GM12878 (cell line): ENCODE data around the gene CHMP1B. TPM values are rescaled to one million over a fixed set of nuclear protein-coding genes. Genes with fewer than 3 reads are reported as not detected.

ENCODE experiments used
- ATAC-seq: fragments of 200-7000 bp; cut with Tn5 transposase; 3 replicates; pipeline ENCODE4 v1.9.1; 2020; ENCODE audit warnings: mild to moderate bottlenecking, moderate library complexity
- Bru-seq: library from RNA; stranded (reverse); fragments of 400-500 nt; gene quantifications from one replicate; lab custom pipeline; 2021; lab: Mats Ljungman, UMichigan
- BruChase-seq, 2 experiments: library from RNA; stranded (reverse); fragments of 400-500 nt; gene quantifications; one replicate each; lab custom pipeline; 2021; lab: Mats Ljungman, UMichigan
- BruUV-seq: library from RNA; stranded (reverse); fragments of 400-500 nt; replicated peaks from 2 replicates; lab custom pipeline; 2021; lab: Mats Ljungman, UMichigan
- CTCF ChIA-PET: fragments of 300-600 bp; sonication (Branson Sonifier 250); formaldehyde crosslinking; extraction: SDS; loops from one replicate; lab custom pipeline; 2021; ENCODE audit warnings: inconsistent platforms; lab: Yijun Ruan, JAX
- POLR2A ChIA-PET: fragments of 350-600 bp; formaldehyde crosslinking; extraction: SDS; loops from one replicate; lab custom pipeline; 2021; ENCODE audit warnings: inconsistent platforms; lab: Charles Lee
- RAD21 ChIA-PET: fragments of 300-600 bp; sonication (Branson Sonifier 250); formaldehyde crosslinking; loops from one replicate; lab custom pipeline; 2023; ENCODE audit warnings: antibody characterized with exemption; ENCODE audit not compliant: unreplicated experiment; lab: Charles Lee
- SMC1A ChIA-PET: fragments of 300-600 bp; sonication (Branson Sonifier 250); formaldehyde crosslinking; loops from one replicate; lab custom pipeline; 2023; ENCODE audit not compliant: unreplicated experiment, uncharacterized antibody; lab: Charles Lee
- DNase-seq: peaks from one replicate; pipeline ENCODE4 v3.0.0-alpha.2; 2011; ENCODE audit warnings: low read depth, low spot score
- FAIRE-seq: peaks from 3 replicates; lab custom pipeline; 2011; peaks lifted over from hg19 to GRCh38; lab: Jason Lieb, UNC
- H2AFZ ChIP-seq: 2 replicates; pipeline ENCODE4 v1.6.0; 2011; ENCODE audit warnings: low read depth, low read length, control low read depth; ENCODE audit not compliant: control insufficient read depth
- H3K27ac ChIP-seq: 2 replicates; pipeline ENCODE4 v1.5.1; 2011; ENCODE audit warnings: control low read depth; ENCODE audit not compliant: control insufficient read depth, insufficient read depth
- H3K27me3 ChIP-seq, 2 experiments: replicated peaks in 1 of 2; 2 replicates each; pipeline versions ENCODE4 v1.6.0 to v1.6.1; 2011; ENCODE audit warnings: low read length in 1 of 2; ENCODE audit not compliant: control insufficient read depth in 2 of 2, insufficient read depth in 2 of 2
- H3K36me3 ChIP-seq, 2 experiments: 2 replicates each; pipeline ENCODE4 v1.5.1; 2011; ENCODE audit warnings: low read length in 1 of 2; ENCODE audit not compliant: control insufficient read depth in 2 of 2, insufficient read depth in 2 of 2
- H3K4me1 ChIP-seq: 2 replicates; pipeline ENCODE4 v1.6.1; 2011; ENCODE audit warnings: mild to moderate bottlenecking, low read length, moderate library complexity, mixed read lengths; ENCODE audit not compliant: control insufficient read depth, insufficient read depth
- H3K4me2 ChIP-seq: 2 replicates; pipeline ENCODE4 v1.6.0; 2011; ENCODE audit warnings: control low read depth; ENCODE audit not compliant: control insufficient read depth, insufficient read depth
- H3K4me3 ChIP-seq: fragments of 200-600 bp; sonication (generic); 2 replicates; pipeline ENCODE4 v1.5.1; 2016
- H3K79me2 ChIP-seq: 2 replicates; pipeline ENCODE4 v1.6.0; 2011; ENCODE audit warnings: low read length; ENCODE audit not compliant: control insufficient read depth, insufficient read depth
- H3K9ac ChIP-seq: 2 replicates; pipeline ENCODE4 v1.8.0; 2011; ENCODE audit warnings: low read length, control low read depth, mixed read lengths; ENCODE audit not compliant: control insufficient read depth, insufficient read depth
- H3K9me3 ChIP-seq: replicated peaks from 3 replicates; pipeline ENCODE4 v1.5.1; 2011; ENCODE audit warnings: mild to moderate bottlenecking, low read length; ENCODE audit not compliant: control insufficient read depth, insufficient read depth
- H4K20me1 ChIP-seq: 2 replicates; pipeline ENCODE4 v1.6.0; 2011; ENCODE audit not compliant: control insufficient read depth, insufficient read depth
- ATF7 ChIP-seq: fragments of 450-650 bp; IDR thresholded peaks from 2 replicates; pipeline ENCODE4 v1.6.1; 2016; ENCODE audit warnings: low read depth, mild to moderate bottlenecking
- IKZF2 ChIP-seq, 2 experiments: fragments of 450-650 bp; IDR thresholded peaks; 2 replicates each; pipeline ENCODE4 v1.6.1; 2017; ENCODE audit warnings: mild to moderate bottlenecking in 2 of 2, moderate library complexity in 2 of 2
- POU2F2 ChIP-seq: IDR thresholded peaks from 3 replicates; pipeline ENCODE4 v1.6.1; 2011; ENCODE audit warnings: low read depth, mild to moderate bottlenecking, low read length, borderline replicate concordance
- REST ChIP-seq: IDR thresholded peaks from 2 replicates; pipeline ENCODE4 v1.6.1; 2012; ENCODE audit warnings: mild to moderate bottlenecking, low read depth, low read length
- RUNX3 ChIP-seq: IDR thresholded peaks from 2 replicates; pipeline ENCODE4 v1.6.1; 2012; ENCODE audit warnings: low read length, inconsistent platforms
- SUZ12 ChIP-seq: fragments of 200-600 bp; sonication (generic); IDR thresholded peaks from one replicate; pipeline ENCODE4 v1.6.1; 2018; ENCODE audit warnings: antibody characterized with exemption, mild to moderate bottlenecking; ENCODE audit not compliant: unreplicated experiment
- ZBED1 ChIP-seq: IDR thresholded peaks from 2 replicates; pipeline ENCODE4 v1.6.1; 2016; ENCODE audit warnings: borderline replicate concordance
- ZNF592 ChIP-seq: fragments of 450-650 bp; IDR thresholded peaks from 2 replicates; pipeline ENCODE4 v1.6.1; 2017; ENCODE audit warnings: mild to moderate bottlenecking, moderate library complexity
- WGBS: methylation state at CpG from one replicate; pipeline ENCODE4 v1.1.6; 2016; ENCODE audit warnings: low lambda C conversion rate; ENCODE audit not compliant: insufficient replicate concordance, insufficient coverage; ENCODE audit errors: missing lambda C conversion rate; 5-methylcytosine and 5-hydroxymethylcytosine counted together
- in situ Hi-C: fragments of 300-500 bp; cut with MboI; formaldehyde crosslinking; loops from 9 replicates; pipeline ENCODE4 v1.14.3; 2018; ENCODE audit warnings: mixed read lengths
- intact Hi-C: fragments of 100-400 bp; cut with micrococcal nuclease; formaldehyde crosslinking; loops from one replicate; pipeline ENCODE4 v1.14.2; 2022; ENCODE audit not compliant: unreplicated experiment
- long read RNA-seq, 2 experiments: library from polyadenylated mRNA; unstranded; transcript quantifications; one replicate each; pipeline ENCODE4 v2.0.0, GENCODE V29; 2019 to 2020
- polyA minus RNA-seq, 3 experiments: library from RNA; depleted of rRNA, polyadenylated mRNA; stranded (reverse); fragments of >200 nt; gene quantifications; 2 replicates each; pipeline ENCODE4 v1.2.3, GENCODE V29; 2011
- polyA plus RNA-seq, 11 experiments: library from polyadenylated mRNA; depleted of rRNA in 4 of 11; unstranded in 6 of 11; stranded (reverse) in 5 of 11; fragments of >200 nt; fragmentation: Nextera tagmentation in 4 of 11; fragmentation: Illumina TruSeq in 1 of 11; extraction: Ambion mirVana in 4 of 11; extraction: Trizol in 1 of 11; gene quantifications; 1 replicate in 1 of 11; 2 replicates in 10 of 11; pipeline versions ENCODE4 v1.2.1 to v1.2.3, GENCODE V29; 2011 to 2016; ENCODE audit warnings: inconsistent platforms in 2 of 11, missing spikeins in 2 of 11, low read depth in 1 of 11
- total RNA-seq, 4 experiments: library from RNA; depleted of rRNA in 3 of 4; stranded (reverse); fragments of >200 nt in 3 of 4; fragmentation: Illumina TruSeq in 1 of 4; extraction: Trizol in 1 of 4; gene quantifications; 2 replicates each; pipeline versions ENCODE4 v1.2.1 to v1.2.3, GENCODE V29; 2013 to 2021

The CHMP1B gene
- total RNA-seq (2013; cell fraction: nucleolus; rRNA removed) = 23.6 and 24.0 TPM in 2 replicates
- total RNA-seq (2014; rRNA removed) (17.8 and 21.1 TPM in 2 replicates), total RNA-seq (2014; rRNA removed; fragmentation: Illumina TruSeq; extraction: Trizol) (19.0 and 19.9 TPM in 2 replicates), total RNA-seq (2021) (14.4 and 15.1 TPM in 2 replicates), polyA plus RNA-seq (2011; rRNA removed) (20.4 and 25.7 TPM in 2 replicates), polyA plus RNA-seq (2014; fragmentation: Illumina TruSeq; extraction: Trizol) (15.4 and 18.1 TPM in 2 replicates), polyA plus RNA-seq (2014; fragmentation: Nextera tagmentation; extraction: Ambion mirVana) (10 to 100 TPM in 1 of 2 experiments, 1 to 10 TPM in 1; 8.5 to 12.1 TPM), polyA plus RNA-seq (2014; rRNA removed) (17.4 and 20.1 TPM in 2 replicates), polyA plus RNA-seq (2016; fragmentation: Nextera tagmentation; extraction: Ambion mirVana) (10 to 100 TPM; 22.0 to 24.0 TPM), polyA minus RNA-seq (2011; rRNA and poly(A)+ RNA removed) (13.7 and 15.6 TPM in 2 replicates), Bru-seq, nascent RNA (percentile 96 among the genes with signal in this experiment), BruChase-seq, experiment 1, labeled RNA remaining after a 6-hour chase (percentile 94 among the genes with signal in this experiment), BruChase-seq, experiment 2, labeled RNA remaining after a 2-hour chase (percentile 98 among the genes with signal in this experiment)
- 10.6 TPM for polyA plus RNA-seq (2011; ENCODE audit: low read depth)
- 17.4 and 20.5 TPM in 2 replicates for polyA plus RNA-seq (2011; cell fraction: cytosol; rRNA removed)
- 10.6 and 13.5 TPM in 2 replicates for polyA plus RNA-seq (2011; cell fraction: nucleus; rRNA removed)
- polyA plus RNA-seq (2012) = 15.8 and 16.9 TPM in 2 replicates
- 6.0 and 9.0 TPM in 2 replicates for polyA minus RNA-seq (2011; cell fraction: cytosol; rRNA and poly(A)+ RNA removed)
- 8.1 and 9.9 TPM in 2 replicates for polyA minus RNA-seq (2011; cell fraction: nucleus; rRNA and poly(A)+ RNA removed)
- long read RNA-seq, experiment 1, transcript CHMP1B-201 (1 exons, 3,054 nt) = major isoform, 11 of 11 reads
- long read RNA-seq, experiment 1, partial matches to known transcripts = 0 of 11 reads
- long read RNA-seq, experiment 1, other reads (novel, unspliced or antisense) = 0 of 11 reads
- long read RNA-seq, experiment 2, transcript CHMP1B-201 (1 exons, 3,054 nt) = major isoform, 95 of 95 reads
- long read RNA-seq, experiment 2, partial matches to known transcripts = 0 of 95 reads
- long read RNA-seq, experiment 2, other reads (novel, unspliced or antisense) = 0 of 95 reads

GRCh38 chr18:11851146-11851805 lies at the start of gene CHMP1B:
TSS of gene CHMP1B (plus strand) at chr18:11851413. CDS start at chr18:11851512, 99 bp downstream.
- SMC1A ChIA-PET = interaction anchor here (1.0 kb wide), 1 partner anchor 35 kb away, joined by 3 read pairs; no protein-coding TSS in a partner anchor
- CTCF ChIA-PET = interaction anchor here (1.3 kb wide), 1 partner anchor 58 kb away, joined by 3 read pairs; no protein-coding TSS in a partner anchor
- in situ Hi-C loops = no loop called here
- peak; percentile 96 for ATAC-seq
- RAD21 ChIA-PET = no interaction called here
- H3K4me1 ChIP-seq = peaks cover 17% of the 10 kb centered on the region
- WGBS = under 1% methylated on average over 53 of the region's 53 CpGs
- peak; percentile 27 for FAIRE-seq
- no peaks in the 10 kb centered on the region for H4K20me1 ChIP-seq
- no peaks in the 10 kb centered on the region; a peak in 1 of 4 replicates for H3K27me3 ChIP-seq
- H3K27ac ChIP-seq = peak within 1 kb of the TSS; percentile 90
- peak within 1 kb of the TSS; percentile 99 for H2AFZ ChIP-seq
- peak; percentile 79 for DNase-seq
- H3K79me2 ChIP-seq = peaks cover 24% of the 10 kb centered on the region
- intact Hi-C loops = loop anchor here (5.0 kb wide), 1 partner anchor 56 kb away; the partner anchor contains the start of gene MPPE1
- H3K4me2 ChIP-seq = peak within 1 kb of the TSS; percentile 100
- POLR2A ChIA-PET = no interaction called here
- H3K36me3 ChIP-seq = no peaks in the 10 kb centered on the region
- H3K9me3 ChIP-seq = no peaks in the 10 kb centered on the region
- BruUV-seq = no TSS peak
- H3K4me3 ChIP-seq = peak within 1 kb of the TSS; percentile 99
- peak within 1 kb of the TSS; percentile 91 for H3K9ac ChIP-seq
- peak; percentile 32 to 45; a peak in 1 of 4 replicates for TF ChIP-seq IKZF2 (IDR thresholded peaks at IDR 0.05)
- no peak for TF ChIP-seq REST
- peak; percentile 18; the same call in 1 of the 2 replicates for TF ChIP-seq RUNX3
- no peak for TF ChIP-seq ZBED1
- TF ChIP-seq ATF7 = peak; percentile 94
- TF ChIP-seq POU2F2 = peak; percentile 54; the same call in 2 of the 3 replicates
- no peak for TF ChIP-seq ZNF592
- TF ChIP-seq SUZ12 = no peak
